GM19240 (cell line): Measurements from ENCODE around the gene CTDSPL.
"Not testable (repeated sequence)": the region's sequence is repeated elsewhere in the genome, so short reads cannot be mapped to it uniquely, and the experiment has no call there.

Experiments used
- DNase-seq: peaks from one replicate; pipeline ENCODE4 v3.0.0; 2011; ENCODE audit warnings: low spot score; ENCODE audit not compliant: insufficient read length

Gene CTDSPL

GRCh38 chr3:38033586-38033985, 171.9 kb downstream of the CTDSPL start:
- not testable (repeated sequence) for DNase-seq
